Neural crest cell (in vitro differentiated cells): ENCODE data around the gene MBD5. TPM values are rescaled to one million over a fixed set of nuclear protein-coding genes. Genes with fewer than 3 reads are reported as not detected.

Experiments used
- DNase-seq: peaks from one replicate; pipeline ENCODE4 v3.0.0; 2021; ENCODE audit warnings: low read depth, mixed read lengths, low spot score
- H3K27ac Mint-ChIP-seq: one replicate; pipeline ENCODE4 v1.8.0; 2021; ENCODE audit warnings: mild to moderate bottlenecking, mixed read lengths; ENCODE audit not compliant: unreplicated experiment
- H3K27me3 Mint-ChIP-seq: 2 replicates; pipeline ENCODE4 v1.8.0; 2021; ENCODE audit warnings: low read depth, mild to moderate bottlenecking, mixed read lengths
- H3K36me3 Mint-ChIP-seq: 2 replicates; pipeline ENCODE4 v1.8.0; 2021; ENCODE audit warnings: low read depth, mild to moderate bottlenecking, mixed read lengths
- H3K4me1 Mint-ChIP-seq: 2 replicates; pipeline ENCODE4 v1.8.0; 2021; ENCODE audit warnings: mixed read lengths
- H3K4me3 Mint-ChIP-seq: one replicate; pipeline ENCODE4 v1.8.0; 2021; ENCODE audit warnings: mild to moderate bottlenecking, mixed read lengths
- H3K9me3 Mint-ChIP-seq: 2 replicates; pipeline ENCODE4 v1.8.0; 2021; ENCODE audit warnings: mixed read lengths
- CTCF ChIP-seq: fragments of 200-600 bp; sonication (generic); conservative IDR thresholded peaks from 2 replicates; pipeline ENCODE4 v1.5.0; 2021; ENCODE audit warnings: antibody characterized with exemption, mild to moderate bottlenecking
- total RNA-seq: library from RNA; stranded (reverse); gene quantifications from 2 replicates; pipeline ENCODE4 v1.2.1, GENCODE V29; 2021

MBD5 gene
- total RNA-seq, 1 donor from 2014 or later = 51.1 TPM

- no peak overlapping the region for H3K27ac Mint-ChIP-seq
Measured at GRCh38 chr2:148042219-148042618, 21.3 kb downstream of the MBD5 start.

GRCh38 chr2:148044322-148044721, 23.4 kb downstream of the MBD5 start:
- Mint-ChIP-seq H3K9me3 (no peaks in the 10 kb centered on the region), H3K4me1 (peaks cover 7% of the 10 kb centered on the region), H3K27me3 (no peaks in the 10 kb centered on the region), H3K27ac (no peak overlapping the region), H3K4me3 (no peak overlapping the region), H3K36me3 (peaks cover 2% of the 10 kb centered on the region)
- DNase-seq = no peak
- no peak for TF ChIP-seq CTCF

More at GRCh38 chr2:148042219-148042618, 21.3 kb downstream of the MBD5 start:
- no peaks in the 10 kb centered on the region for H3K9me3 Mint-ChIP-seq
- no peak for DNase-seq
- no peaks in the 10 kb centered on the region for H3K27me3 Mint-ChIP-seq
- no peaks in the 10 kb centered on the region for H3K4me1 Mint-ChIP-seq
- H3K4me3 Mint-ChIP-seq = no peak overlapping the region
- TF ChIP-seq CTCF = no peak
- no peaks in the 10 kb centered on the region for H3K36me3 Mint-ChIP-seq

- no peak for DNase-seq
- no peak for TF ChIP-seq CTCF
- peaks cover 5% of the 10 kb centered on the region for H3K36me3 Mint-ChIP-seq
- H3K4me1 Mint-ChIP-seq = peaks cover 12% of the 10 kb centered on the region
- no peaks in the 10 kb centered on the region for H3K27me3 Mint-ChIP-seq
- no peaks in the 10 kb centered on the region for H3K9me3 Mint-ChIP-seq
- H3K27ac Mint-ChIP-seq = no peak overlapping the region
- H3K4me3 Mint-ChIP-seq = no peak overlapping the region
Measured at GRCh38 chr2:148046802-148047201, 25.9 kb downstream of the MBD5 start.

- H3K27ac Mint-ChIP-seq = no peak overlapping the region
- H3K4me1 Mint-ChIP-seq = peaks cover 12% of the 10 kb centered on the region
- TF ChIP-seq CTCF = no peak
- H3K9me3 Mint-ChIP-seq = peaks cover 3% of the 10 kb centered on the region
- H3K27me3 Mint-ChIP-seq = no peaks in the 10 kb centered on the region
- DNase-seq = no peak
- H3K36me3 Mint-ChIP-seq = peaks cover 8% of the 10 kb centered on the region
- H3K4me3 Mint-ChIP-seq = no peak overlapping the region
Measured at GRCh38 chr2:148048475-148049221, 27.8 kb downstream of the MBD5 start.

- TF ChIP-seq CTCF = no peak
- Mint-ChIP-seq H3K27me3 (no peaks in the 10 kb centered on the region), H3K4me1 (peaks cover 12% of the 10 kb centered on the region), H3K9me3 (peaks cover 3% of the 10 kb centered on the region), H3K36me3 (peaks cover 8% of the 10 kb centered on the region), H3K4me3 (no peak overlapping the region), H3K27ac (no peak overlapping the region)
- no peak for DNase-seq
Measured at GRCh38 chr2:148049284-148049683, 28.4 kb downstream of the MBD5 start.
